Astrocyte (in vitro differentiated cells and primary cell): ENCODE data around the gene CYP3A7.

Experiments used
- EZH2 ChIP-seq: IDR thresholded peaks from 2 replicates; pipeline ENCODE4 v1.6.1; 2012; ENCODE audit warnings: mild to moderate bottlenecking, low read length, inconsistent platforms; ENCODE audit not compliant: insufficient read depth
- TF ChIP-seq, protein P1 (sequence below): IDR thresholded peaks from 2 replicates; pipeline ENCODE4 v1.5.1; 2011; ENCODE audit warnings: low read depth, mild to moderate bottlenecking, inconsistent platforms, low read length, moderate library complexity; ENCODE audit not compliant: insufficient read depth

DNA sequence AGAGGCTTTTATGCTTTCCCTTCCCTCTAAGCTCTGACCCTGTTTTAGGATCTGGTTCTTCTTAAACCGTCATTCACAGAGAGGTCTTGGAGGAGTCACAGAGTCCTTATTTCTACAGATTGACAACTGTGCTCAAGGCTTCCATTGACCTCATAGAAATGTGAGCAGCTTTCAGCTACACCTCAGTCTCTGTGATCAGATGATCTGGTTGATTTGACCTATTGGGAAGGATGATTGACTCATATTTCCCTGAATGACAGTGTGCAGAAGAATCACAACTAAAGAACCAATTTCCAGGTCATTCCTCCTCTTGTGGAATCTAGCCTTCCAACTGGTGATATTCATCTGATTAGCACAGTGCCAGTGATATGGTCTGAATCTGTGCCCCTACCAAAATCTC is 45.6 kb upstream of the CYP3A7 start:
- TF ChIP-seq, protein P1, sequence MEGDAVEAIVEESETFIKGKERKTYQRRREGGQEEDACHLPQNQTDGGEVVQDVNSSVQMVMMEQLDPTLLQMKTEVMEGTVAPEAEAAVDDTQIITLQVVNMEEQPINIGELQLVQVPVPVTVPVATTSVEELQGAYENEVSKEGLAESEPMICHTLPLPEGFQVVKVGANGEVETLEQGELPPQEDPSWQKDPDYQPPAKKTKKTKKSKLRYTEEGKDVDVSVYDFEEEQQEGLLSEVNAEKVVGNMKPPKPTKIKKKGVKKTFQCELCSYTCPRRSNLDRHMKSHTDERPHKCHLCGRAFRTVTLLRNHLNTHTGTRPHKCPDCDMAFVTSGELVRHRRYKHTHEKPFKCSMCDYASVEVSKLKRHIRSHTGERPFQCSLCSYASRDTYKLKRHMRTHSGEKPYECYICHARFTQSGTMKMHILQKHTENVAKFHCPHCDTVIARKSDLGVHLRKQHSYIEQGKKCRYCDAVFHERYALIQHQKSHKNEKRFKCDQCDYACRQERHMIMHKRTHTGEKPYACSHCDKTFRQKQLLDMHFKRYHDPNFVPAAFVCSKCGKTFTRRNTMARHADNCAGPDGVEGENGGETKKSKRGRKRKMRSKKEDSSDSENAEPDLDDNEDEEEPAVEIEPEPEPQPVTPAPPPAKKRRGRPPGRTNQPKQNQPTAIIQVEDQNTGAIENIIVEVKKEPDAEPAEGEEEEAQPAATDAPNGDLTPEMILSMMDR = no peak
- no peak for TF ChIP-seq EZH2
